ENCODE measurements around the gene RAB1B. TPM values are rescaled to one million over a fixed set of nuclear protein-coding genes. Genes with fewer than 3 reads are reported as not detected.

The RAB1B gene
- total and polyA plus RNA-seq, 10 of the 15 experiments (the other 5 are each of a cell fraction or from before 2014, with no cell fraction given) = 10.4 to 193 (median 96.9) TPM

DNA sequence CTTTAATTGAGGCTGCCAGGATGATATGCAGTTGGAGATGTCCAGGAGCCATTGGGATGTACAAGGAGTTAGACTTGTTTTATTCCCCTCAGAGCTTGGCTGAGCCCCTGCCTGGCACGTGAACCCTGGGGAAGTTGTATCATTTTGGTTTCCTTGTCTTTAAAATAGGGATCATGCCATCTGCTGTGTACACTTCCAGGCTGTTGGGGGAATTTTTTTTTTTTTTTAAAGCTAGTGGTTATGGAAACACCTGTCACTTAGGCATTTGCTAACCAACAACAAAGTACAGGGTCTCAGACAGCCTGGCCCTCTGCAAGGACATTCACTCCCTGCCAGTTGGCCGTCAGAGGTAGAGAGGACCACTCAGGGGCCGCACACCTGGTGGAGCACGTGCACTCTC lies 8.5 kb upstream of the RAB1B start (continued):
- TF ChIP-seq, protein P1, sequence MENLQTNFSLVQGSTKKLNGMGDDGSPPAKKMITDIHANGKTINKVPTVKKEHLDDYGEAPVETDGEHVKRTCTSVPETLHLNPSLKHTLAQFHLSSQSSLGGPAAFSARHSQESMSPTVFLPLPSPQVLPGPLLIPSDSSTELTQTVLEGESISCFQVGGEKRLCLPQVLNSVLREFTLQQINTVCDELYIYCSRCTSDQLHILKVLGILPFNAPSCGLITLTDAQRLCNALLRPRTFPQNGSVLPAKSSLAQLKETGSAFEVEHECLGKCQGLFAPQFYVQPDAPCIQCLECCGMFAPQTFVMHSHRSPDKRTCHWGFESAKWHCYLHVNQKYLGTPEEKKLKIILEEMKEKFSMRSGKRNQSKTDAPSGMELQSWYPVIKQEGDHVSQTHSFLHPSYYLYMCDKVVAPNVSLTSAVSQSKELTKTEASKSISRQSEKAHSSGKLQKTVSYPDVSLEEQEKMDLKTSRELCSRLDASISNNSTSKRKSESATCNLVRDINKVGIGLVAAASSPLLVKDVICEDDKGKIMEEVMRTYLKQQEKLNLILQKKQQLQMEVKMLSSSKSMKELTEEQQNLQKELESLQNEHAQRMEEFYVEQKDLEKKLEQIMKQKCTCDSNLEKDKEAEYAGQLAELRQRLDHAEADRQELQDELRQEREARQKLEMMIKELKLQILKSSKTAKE (IDR thresholded peaks at IDR 0.05; ENCODE audit: low read depth, poor library complexity, severe bottlenecking) = no peak
- TF ChIP-seq, protein P2, sequence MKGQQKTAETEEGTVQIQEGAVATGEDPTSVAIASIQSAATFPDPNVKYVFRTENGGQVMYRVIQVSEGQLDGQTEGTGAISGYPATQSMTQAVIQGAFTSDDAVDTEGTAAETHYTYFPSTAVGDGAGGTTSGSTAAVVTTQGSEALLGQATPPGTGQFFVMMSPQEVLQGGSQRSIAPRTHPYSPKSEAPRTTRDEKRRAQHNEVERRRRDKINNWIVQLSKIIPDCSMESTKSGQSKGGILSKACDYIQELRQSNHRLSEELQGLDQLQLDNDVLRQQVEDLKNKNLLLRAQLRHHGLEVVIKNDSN (IDR thresholded peaks at IDR 0.05; ENCODE audit: borderline replicate concordance, extremely low read length, insufficient read depth, low read depth, low read length) = no peak
- TF ChIP-seq RAD21 (IDR thresholded peaks at IDR 0.05; ENCODE audit: insufficient read depth, low read depth, low read length) = no peak
- TF ChIP-seq EP300 (IDR thresholded peaks at IDR 0.05; ENCODE audit: borderline replicate concordance in 1 of 2, control insufficient read depth in 1 of 2, low read depth in 2 of 2, low read length in 2 of 2) = no peak
- no peak for TF ChIP-seq ZNF24 (IDR thresholded peaks at IDR 0.05)
- TF ChIP-seq MTA3 (IDR thresholded peaks at IDR 0.05; ENCODE audit: borderline replicate concordance, low read length) = no peak
- no peak for TF ChIP-seq ZNF384 (IDR thresholded peaks at IDR 0.05; ENCODE audit: borderline replicate concordance, low read depth, low read length)
- no peak for TF ChIP-seq EZH2 (IDR thresholded peaks at IDR 0.05; ENCODE audit: borderline replicate concordance, control insufficient read depth, low read depth, low read length)
- no peak for TF ChIP-seq ZSCAN29 (IDR thresholded peaks at IDR 0.05)
- no peak for TF ChIP-seq IKZF2 (IDR thresholded peaks at IDR 0.05)
- TF ChIP-seq, protein P3, sequence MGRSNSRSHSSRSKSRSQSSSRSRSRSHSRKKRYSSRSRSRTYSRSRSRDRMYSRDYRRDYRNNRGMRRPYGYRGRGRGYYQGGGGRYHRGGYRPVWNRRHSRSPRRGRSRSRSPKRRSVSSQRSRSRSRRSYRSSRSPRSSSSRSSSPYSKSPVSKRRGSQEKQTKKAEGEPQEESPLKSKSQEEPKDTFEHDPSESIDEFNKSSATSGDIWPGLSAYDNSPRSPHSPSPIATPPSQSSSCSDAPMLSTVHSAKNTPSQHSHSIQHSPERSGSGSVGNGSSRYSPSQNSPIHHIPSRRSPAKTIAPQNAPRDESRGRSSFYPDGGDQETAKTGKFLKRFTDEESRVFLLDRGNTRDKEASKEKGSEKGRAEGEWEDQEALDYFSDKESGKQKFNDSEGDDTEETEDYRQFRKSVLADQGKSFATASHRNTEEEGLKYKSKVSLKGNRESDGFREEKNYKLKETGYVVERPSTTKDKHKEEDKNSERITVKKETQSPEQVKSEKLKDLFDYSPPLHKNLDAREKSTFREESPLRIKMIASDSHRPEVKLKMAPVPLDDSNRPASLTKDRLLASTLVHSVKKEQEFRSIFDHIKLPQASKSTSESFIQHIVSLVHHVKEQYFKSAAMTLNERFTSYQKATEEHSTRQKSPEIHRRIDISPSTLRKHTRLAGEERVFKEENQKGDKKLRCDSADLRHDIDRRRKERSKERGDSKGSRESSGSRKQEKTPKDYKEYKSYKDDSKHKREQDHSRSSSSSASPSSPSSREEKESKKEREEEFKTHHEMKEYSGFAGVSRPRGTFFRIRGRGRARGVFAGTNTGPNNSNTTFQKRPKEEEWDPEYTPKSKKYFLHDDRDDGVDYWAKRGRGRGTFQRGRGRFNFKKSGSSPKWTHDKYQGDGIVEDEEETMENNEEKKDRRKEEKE (IDR thresholded peaks at IDR 0.05) = no peak
- no peak for TF ChIP-seq HDAC2 (IDR thresholded peaks at IDR 0.05)
